HG03064 (cell line): ENCODE data around the gene SLC22A3.

Experiments
- ATAC-seq: cut with Tn5 transposase; IDR thresholded peaks from one replicate; pipeline ENCODE4 v1.9.1; 2021; ENCODE audit warnings: low read depth; ENCODE audit not compliant: unreplicated experiment

The SLC22A3 gene

DNA sequence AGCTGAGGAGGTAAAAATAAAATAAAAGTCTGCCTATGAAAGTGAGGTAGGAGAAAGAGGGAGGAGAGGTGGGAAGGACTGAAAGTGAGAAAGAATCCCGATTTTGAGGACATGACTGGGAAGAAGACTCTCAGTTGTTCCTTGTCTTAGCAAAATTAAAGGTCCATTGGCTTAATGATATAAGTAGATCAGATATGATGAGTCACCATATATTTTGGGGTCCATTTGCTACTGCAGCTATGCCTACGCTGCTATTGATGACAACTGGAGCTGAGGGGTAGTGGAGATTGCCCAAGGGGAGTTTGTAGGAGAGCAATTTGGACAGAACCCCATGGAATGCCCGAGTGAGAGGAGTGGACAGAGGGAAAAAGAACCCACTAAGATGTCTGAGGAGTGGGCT is 15.1 kb upstream of the SLC22A3 start:
- ATAC-seq: no peak

DNA sequence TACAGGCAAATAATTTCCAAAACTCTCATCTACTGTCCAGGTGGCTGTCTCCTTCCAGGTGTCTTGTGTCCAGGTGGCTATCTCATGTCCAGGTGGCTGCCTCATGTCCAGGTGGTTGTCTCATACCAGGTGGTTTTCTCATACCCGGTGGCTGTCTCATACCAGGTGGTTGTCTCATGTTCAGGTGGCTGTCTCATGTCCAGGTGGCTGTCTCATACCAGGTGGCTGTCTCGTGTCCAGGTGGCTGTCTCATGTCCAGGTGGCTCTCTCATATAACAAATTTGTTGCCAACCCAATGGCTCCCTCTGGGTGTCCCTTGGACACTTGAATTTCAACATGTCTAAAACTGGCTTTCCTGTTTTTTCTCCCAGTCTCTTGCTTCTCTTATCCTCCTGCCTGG is 14.3 kb upstream of the SLC22A3 start:
- no peak for ATAC-seq

DNA sequence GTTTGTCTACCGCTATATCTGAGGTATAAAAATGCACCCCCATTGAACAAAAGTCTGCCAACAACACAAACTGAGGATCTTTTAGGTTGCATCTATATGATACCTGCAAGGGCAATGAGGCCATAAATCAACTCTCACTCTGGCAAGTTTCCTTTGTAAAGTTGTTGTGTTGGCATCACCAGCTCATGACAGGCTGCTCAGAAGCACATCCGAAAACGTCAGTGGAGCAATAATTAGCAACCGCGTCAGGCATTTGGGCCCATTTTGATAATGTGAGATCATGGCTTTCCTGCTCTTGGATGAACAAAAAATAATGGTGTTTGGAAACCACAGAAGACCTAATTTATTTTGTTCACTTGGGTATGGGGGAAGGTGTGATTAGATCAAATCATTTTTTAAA is 12.0 kb upstream of the SLC22A3 start:
- ATAC-seq: no peak

DNA sequence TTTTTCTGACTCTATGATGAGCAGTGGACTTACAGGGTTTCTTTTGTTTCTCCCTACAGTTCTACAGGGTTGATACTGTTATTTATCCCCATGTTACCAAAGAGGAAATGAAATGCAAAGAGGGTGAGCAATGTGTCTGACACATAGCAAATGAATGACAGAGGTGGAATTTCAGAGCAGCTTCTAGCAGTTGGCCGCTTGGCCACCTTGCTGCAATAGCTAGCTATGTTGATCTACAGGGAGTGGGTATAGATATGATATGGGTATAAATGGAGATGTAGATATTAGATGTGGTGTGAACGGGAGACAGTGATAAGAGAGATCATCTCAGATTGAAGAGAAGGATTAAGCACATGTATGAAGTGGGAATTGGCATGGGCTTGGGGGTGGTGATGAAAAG is 10.9 kb upstream of the SLC22A3 start:
- no peak for ATAC-seq

DNA sequence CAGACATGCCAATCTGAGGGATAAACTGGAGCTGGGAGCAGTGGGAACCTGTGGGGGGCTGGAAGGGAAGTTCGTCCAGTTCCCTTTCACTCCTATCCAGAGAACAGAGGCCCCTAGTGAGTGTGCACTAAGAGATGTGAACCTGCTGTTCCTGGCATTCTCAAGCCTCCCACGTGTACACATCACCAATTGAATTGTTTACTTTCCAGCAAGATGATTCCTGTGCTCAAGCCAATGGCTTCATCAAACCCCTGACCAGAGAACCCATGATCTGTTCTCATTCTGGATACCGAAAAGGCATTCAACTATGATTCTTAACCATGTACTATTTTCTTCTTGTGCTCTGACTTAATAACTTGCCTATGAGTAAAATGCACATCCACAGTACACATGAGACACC is 10.2 kb upstream of the SLC22A3 start:
- no peak for ATAC-seq

DNA sequence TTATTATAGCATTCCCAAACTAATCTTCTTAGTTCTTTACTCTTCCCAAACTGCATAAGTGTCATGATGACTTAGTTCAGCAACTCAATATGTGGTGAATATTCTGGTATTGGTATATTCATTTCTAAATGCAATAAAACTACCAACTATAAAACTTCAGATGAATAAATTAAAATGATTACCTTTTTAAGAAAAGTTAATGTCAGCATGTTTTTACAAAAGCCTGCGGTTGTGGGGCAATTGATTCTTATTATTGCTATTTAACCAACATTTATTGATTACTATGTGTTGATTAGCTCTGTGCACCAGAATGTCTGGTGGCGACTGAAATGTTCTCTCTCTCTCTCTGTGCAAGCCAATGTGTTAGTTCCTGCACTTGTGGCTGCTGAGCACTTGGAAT is 5.0 kb upstream of the SLC22A3 start:
- no peak for ATAC-seq

DNA sequence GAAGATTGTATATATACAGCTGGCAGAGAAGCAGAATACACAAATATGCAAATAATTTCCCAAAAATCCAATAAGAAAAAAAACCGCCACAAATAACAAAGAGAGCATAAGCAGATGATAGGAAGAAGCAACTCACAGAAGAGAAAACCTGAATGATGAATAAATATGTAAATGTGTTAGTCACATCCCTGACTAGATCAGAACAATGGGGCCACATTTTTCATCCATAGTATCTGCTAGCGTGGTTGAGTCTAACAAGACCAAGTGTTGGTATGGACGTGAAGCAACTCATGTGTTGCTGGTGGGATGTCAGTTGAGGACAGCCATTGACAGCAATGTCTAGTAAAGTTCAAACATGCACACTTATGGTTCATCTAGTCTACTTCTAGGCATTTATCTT is 3.9 kb upstream of the SLC22A3 start:
- ATAC-seq: no peak

DNA sequence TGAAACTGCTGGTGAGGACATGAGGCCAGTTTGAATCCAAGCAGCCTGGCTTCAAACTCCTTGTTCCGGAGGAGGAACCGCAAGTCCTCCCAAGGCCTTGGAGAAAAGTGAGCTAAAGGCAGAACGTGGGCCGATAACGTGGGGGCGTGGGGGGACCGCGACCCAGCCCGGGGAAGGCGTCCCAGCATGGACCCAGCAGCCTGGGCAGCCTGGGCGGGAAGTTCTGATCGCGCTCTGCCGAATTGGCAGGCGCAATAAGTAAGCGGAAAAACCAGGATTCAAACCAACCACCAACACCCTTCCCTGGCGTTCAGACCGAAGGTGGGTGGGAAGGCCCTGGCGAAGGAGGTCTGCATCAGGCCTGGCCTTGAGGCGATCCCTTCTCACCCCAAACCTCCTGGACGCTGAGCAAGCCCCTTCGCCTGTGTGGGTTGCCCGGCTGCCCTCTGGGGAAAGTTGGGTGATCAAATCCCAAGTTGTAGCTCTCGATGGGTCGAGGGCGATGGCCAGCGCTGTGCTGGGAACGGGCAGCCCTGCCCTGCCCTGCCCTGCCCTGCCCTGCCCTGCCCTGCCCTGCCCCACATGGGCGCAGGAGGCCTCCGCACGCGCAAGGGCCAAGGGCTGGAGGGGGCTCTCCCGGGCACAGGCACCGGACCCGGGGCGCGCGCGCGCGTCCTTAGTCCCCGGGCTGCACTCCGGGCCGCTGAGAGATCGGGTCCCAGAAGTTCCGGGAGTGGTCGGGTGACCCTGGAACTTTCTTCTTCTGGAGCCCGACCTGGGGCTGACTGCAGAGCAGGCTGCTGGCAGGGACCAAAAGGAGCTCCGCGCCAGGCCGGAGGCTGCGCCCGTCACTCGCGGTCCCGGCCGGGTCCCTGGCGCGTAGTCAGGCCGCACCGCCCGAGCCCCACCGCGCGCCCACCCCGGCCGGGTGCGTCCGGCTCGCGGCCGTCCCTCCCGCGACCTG is 637 bp upstream of the SLC22A3 start:
- ATAC-seq: no peak

DNA sequence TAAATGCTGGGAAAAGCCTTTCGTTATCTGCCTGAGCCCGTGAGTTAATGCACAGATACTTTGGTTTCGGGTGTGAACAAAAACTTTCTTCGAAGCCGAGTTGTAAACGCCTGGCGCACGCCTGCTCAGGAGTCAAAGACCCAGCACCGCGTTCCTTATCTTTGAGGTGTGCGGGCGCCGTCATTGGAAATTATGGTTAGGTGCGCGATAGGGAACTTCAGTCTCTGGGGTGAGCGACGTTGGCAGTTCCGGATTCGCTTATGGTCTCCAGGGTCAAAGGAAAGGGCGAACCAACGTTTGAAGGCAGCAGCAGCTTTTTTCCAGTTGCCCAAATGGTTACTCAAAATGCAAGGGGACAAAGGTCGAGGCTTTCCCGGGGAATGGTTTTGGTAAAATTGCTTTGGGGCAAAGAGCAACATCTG is 853 bp downstream of the SLC22A3 start:
- no peak for ATAC-seq

DNA sequence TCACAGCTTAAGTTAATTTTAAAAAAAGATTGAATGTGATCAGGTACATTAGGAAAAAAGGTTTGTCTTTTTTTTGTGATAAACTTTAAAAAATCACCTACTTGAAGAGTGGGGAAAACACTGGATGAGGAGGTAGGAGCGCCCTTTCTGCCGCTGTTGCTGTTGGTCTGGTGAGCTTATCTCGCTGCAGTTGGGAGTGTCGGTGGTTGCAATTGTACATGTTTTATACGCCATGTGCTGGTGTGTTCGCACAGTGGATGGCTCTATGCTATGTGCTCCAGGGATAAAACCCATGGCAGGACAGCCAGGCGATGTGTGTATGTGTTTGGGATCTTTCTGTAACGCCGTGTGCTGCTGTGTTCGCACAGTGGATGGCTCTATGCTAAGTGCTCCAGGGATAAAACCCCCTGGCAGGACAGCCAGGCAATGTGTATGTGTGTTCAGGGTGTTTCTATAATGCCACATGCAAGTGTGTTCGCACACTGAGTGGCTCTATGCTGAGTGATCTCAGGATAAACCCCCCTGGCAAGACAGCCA is 1.7 kb downstream of the SLC22A3 start:
- ATAC-seq: no peak

DNA sequence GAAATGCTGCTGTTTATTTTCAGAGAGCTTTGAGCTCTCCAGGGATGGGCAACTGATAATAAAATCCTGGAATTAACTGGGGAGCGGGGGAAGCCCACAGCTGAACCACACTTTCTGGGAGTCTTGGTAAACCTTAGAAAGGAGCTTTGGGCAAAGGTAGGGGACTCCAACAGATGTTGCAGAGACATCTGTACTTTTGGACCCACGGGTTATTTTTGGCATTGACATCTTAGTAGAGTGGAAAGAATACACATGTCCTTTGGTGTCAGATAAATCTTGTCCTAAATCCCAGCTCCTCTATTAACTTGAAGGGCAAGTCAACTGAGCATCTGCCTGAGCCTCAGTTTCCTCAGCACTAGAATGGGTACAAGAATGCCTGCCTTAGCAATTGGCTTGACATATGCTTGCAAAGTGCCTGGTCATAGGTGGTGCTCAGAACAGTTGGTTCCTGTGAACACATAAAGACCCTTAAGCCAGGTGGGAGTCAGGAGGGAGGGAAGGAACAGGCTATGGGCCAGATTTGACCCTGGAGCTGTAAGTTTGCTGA is 5.8 kb downstream of the SLC22A3 start:
- no peak for ATAC-seq

DNA sequence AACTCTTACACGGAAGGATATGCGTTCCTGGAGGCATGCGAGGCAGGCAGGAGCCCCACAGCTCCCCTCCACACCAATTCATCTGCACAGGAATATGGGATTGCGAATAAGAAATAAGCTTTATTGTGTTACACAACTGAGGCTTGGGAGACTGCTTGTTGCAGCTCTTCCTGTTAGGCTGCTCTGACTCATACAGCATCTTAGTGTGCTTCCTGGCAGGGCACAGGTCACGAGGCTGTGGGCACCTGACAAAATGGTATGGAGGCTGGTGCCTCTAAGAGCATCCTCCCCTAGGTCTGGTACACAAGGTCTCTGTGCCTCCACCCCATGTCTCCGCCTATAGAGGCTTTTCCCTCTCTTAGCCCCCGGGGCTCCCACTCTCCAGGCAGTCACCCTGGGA is 6.8 kb downstream of the SLC22A3 start:
- no peak for ATAC-seq

DNA sequence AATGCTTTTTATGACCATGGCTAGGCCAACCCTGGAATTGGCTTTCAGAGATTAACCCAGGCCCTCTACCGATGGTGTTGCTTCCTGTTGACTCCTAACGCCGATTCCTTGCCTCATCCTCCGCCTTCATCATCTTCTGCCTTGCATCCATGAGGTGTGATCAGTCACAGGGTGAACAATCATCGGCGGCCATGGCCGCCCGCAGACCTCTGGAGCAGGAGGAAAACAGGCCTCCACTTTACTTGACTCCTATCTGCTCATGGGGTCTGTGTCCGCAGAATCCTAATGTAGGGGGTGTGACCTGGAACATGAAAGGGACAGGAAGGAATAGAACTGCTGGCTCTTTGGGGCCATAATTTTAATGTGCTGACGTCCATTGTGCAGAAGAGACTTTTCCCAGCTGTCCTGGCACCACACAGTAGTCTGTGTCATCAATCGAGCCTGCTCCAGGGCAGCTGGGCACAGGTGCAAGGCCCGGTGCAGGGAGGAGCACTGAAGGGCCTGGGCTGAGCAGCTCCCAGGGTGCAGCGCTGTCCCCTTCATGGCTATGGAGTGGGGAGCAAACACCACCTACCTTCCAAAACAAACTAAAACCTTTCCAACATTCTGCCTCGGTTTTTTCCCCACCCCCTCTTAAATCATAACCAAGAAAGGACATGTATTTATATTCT is 8.0 kb downstream of the SLC22A3 start:
- ATAC-seq: no peak

DNA sequence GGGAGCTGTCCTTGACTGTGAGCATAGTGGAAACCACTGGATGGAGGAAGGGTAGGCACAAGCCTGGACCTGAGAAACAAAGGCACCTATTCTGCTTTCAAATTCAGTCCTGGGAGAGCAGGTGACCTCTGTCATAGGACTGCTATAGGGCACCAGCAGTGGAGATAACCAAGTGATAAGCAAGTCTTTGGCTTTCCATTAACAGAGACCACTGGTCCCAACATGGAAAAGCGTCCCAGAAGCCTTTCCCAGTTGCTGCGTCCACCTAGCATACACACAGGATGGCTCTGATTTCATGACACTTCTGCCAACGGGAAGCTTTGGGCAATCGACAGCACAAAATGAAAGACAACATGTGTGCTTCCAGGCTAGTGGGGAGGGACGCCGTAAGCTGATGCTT is 8.9 kb downstream of the SLC22A3 start:
- ATAC-seq: no peak

DNA sequence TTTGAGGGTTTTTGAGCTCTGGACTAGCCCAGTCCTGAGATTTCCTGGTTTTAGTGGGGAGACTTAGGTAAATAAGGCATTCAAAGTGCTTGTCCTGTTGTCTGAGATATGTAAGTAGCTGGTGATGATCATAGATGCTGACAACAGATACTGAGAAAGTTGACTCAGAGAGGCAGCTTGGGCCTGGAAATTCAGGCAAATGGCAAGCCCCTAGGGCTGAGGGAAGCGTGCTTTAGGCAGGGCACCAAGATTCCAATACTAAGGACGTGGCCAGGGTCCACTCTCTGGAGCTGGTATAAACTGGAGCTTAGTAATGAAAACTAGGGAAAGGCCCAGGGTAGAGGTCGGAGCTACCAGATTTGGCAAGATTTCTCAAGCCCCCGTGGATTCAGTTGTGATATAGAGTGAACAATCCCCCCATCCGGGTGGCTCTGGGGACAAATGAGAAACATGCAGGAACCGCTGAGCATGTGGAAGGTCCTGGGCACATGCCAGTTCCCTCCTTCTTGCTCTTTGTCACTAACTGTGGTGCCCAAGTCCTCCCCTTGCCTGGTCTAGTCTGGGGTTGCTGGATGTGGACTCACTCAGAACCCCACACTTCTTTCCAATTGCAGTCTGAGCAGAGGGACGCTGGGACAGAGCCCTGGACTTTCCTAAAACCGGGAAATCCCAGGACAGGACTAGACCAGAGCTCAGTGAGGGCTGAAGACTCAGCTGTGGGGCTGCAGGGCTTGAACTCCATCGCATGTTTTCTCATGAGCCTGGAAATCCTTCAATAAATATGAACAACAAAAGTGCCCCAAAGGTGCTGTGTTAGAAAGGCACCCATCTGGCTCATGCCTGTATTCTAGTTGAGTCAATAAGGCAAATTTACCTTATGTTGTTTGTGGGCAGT is 10.3 kb downstream of the SLC22A3 start:
- ATAC-seq: no peak

DNA sequence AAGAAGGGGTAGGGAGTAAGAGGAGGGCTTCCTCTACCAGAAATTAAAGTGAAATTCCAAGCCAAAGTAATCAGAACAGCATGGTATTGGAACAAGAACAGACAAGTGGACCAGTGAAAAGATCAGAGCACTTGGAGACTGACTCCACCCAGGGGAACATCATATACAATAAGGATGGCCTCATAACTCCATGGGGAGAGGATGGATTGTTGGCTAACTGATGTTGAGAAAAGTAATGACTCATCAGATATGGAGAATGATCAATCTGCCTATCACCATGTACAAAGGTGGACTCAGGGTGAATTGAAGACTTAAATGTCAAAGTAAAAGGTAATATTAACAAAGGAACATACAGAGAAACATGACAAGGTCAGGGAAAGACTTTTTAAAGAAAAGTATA is 12.8 kb downstream of the SLC22A3 start:
- no peak for ATAC-seq

DNA sequence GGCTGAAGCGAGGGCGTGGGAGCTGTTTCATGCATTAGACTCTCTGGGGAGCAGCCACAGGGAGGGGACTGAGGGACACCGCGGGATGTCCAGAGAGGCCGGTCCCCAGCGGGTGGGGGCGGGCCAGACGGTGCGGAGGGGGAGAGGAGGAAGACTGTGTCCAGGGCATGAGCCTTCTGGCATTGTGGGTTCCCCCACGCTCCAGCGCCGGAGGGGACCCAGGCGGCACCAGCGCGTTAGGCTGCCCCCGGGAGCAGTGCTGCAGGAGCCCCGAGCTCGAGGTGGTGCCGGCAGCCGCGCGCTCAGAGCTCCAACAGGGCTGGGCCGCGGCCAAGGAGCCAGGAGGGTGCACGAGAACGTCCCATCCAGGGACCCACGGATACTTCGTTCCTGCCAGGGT is 14.4 kb downstream of the SLC22A3 start:
- ATAC-seq: no peak

DNA sequence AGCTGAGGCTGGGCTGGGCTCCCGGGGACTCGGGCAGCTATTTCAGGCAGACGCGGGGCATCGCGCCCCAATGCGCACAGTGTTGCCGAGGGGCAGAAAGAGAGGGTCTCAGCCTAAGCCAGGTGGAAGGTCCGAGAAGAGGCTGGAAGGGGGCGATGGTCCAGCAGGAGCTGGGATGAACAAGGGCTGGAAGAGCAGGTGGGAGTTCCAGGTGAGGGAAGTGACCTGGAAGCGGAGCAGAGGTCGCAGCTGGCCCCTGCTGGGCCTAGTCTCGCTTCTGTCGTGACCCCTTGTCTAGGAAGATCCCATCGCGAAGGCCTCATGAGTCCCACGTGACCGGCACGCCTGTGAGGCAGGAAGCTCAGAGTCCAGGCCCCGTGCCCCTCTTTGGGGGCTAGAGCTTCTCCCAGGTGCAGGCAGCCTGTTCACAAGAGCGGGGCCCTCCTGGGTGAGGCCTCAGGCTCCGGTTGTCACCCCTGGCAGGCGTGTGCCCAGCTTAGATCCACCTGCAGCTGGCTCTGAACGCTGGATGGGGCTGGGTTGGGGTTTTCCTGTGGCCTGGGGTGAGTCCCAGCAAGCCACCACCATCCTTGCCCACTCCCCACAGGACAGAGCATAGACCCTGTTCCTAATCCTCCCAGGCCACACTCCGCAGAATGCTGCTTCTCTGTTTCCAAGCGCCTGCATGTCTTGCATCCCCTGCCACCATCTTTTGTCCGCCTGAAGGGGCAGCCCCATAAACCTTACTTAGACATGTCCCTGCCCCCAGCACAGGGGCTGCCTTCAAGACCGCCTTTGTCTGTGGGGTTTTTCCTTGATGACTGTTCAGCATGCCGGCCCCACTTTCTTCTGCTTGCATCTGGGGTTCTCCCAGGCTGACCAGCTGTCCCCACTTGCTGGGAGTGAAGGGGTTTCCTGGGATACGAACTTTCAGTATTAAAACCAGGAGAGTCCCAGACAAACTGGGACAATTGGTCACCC is 15.1 kb downstream of the SLC22A3 start:
- no peak for ATAC-seq

DNA sequence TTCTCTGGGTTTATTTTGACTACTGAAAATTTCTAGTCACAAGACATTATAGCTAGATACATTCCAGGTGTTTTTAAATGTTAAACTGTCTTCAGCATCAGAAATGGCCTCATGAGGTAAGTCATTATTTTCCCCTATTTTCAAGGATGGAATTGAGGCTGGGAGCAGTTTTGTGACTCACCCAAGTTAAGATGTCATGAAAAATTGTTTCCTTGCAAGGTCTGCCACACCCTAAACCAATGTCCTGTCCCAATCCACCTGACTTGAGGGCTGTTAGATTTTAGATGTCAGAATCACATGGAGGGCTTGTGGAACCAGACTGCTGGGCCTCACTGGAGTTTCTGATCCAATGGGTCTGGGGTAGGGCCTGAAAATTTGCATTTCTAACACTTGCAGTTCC is 16.9 kb downstream of the SLC22A3 start:
- no peak for ATAC-seq
